Activated T-cell treated with anti-CD3 and anti-CD28 coated beads for 24 hours (primary cell): ENCODE measurements around the gene NFKB2.

Experiments
- DNase-seq: peaks from one replicate; pipeline ENCODE4 v3.0.0-alpha.2; 2020; ENCODE audit warnings: low read depth

NFKB2 gene

DNA sequence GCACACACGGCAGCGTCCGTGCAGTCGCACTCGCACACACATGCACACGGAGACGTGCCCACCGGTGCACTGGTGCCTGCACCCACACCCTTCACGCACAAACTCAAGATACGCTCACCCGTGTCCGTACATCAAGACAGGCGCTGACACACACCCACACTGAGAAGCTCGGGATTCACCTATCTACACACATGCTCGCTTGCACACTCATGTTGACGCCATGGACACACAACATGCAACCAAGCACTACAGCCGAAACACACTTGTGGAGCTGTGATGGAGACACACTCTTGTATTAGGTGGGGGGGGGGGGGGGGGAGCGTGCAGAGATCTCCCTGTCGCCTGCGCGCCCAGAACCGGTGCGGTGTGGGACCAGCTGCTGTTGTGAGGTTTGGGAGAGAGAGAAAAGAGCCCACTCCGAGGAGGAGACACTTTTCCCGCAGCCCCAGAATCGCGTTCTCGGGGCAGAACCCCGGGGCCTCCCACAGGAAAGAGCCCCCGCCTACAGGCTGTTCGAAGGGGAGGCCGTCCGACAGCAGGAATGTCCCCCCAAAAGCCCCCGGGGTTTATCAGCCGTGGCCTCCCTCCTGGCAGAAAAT, 605 bp upstream of the NFKB2 start:
- peak; percentile 40 for DNase-seq

- DNase-seq, result no peak
Measured at GRCh38 chr10:102396317-102396650, 779 bp downstream of the NFKB2 start.

DNA sequence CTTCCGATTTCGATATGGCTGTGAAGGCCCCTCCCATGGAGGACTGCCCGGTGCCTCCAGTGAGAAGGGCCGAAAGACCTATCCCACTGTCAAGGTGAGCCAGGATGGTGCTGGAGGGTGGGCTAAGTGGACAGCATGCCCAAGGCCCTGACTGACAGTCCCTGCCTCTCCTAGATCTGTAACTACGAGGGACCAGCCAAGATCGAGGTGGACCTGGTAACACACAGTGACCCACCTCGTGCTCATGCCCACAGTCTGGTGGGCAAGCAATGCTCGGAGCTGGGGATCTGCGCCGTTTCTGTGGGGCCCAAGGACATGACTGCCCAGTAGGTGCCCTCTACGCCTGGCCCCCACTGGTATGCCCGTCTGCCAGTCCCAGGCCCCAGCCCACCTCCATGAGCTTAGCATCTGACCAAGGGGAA, 1.2 kb downstream of the NFKB2 start:
- DNase-seq, result no peak

- no peak for DNase-seq
Measured at GRCh38 chr10:102397222-102398171, 2.0 kb downstream of the NFKB2 start.

DNA sequence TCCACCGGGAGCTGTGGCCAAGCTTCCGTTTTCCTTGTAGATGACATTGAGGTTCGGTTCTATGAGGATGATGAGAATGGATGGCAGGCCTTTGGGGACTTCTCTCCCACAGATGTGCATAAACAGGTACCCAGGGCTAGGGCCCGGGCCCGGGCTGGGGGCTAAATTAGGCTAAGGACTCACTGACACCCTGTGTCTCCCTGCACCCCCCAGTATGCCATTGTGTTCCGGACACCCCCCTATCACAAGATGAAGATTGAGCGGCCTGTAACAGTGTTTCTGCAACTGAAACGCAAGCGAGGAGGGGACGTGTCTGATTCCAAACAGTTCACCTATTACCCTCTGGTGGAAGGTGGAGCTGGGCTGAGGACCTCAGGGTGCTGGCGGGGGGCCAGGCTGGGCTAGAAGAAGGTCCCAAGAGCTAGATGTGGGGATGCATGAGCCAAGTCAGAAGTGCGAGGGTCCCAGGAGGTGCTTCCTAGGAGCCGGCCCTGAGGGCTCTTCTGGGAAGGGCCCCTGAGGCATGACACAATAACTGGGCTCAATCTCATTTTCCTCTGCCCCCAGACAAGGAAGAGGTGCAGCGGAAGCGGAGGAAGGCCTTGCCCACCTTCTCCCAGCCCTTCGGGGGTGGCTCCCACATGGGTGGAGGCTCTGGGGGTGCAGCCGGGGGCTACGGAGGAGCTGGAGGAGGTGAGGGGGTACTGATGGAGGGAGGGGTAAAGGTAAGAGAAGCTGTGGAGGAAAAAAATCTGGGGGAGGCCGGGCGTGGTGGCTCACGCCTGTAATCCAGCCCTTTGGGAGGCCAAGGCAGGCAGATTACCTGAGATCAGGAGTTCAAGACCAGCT, 2.9 kb downstream of the NFKB2 start:
- DNase-seq, result no peak

- DNase-seq, result peak; percentile 85
Measured at GRCh38 chr10:102399217-102400021, 3.9 kb downstream of the NFKB2 start.

DNA sequence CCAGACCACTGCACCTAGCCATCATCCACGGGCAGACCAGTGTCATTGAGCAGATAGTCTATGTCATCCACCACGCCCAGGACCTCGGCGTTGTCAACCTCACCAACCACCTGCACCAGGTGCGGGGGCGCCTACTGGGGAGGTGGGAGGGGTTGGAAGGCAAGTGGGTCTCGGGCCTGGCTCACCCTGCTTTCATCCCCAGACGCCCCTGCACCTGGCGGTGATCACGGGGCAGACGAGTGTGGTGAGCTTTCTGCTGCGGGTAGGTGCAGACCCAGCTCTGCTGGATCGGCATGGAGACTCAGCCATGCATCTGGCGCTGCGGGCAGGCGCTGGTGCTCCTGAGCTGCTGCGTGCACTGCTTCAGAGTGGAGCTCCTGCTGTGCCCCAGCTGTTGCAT, 4.6 kb downstream of the NFKB2 start:
- DNase-seq, result no peak

GRCh38 chr10:102400598-102401341, 5.3 kb downstream of the NFKB2 start:
- DNase-seq, result no peak

GRCh38 chr10:102401342-102401654, 5.8 kb downstream of the NFKB2 start:
- DNase-seq, result no peak

DNA sequence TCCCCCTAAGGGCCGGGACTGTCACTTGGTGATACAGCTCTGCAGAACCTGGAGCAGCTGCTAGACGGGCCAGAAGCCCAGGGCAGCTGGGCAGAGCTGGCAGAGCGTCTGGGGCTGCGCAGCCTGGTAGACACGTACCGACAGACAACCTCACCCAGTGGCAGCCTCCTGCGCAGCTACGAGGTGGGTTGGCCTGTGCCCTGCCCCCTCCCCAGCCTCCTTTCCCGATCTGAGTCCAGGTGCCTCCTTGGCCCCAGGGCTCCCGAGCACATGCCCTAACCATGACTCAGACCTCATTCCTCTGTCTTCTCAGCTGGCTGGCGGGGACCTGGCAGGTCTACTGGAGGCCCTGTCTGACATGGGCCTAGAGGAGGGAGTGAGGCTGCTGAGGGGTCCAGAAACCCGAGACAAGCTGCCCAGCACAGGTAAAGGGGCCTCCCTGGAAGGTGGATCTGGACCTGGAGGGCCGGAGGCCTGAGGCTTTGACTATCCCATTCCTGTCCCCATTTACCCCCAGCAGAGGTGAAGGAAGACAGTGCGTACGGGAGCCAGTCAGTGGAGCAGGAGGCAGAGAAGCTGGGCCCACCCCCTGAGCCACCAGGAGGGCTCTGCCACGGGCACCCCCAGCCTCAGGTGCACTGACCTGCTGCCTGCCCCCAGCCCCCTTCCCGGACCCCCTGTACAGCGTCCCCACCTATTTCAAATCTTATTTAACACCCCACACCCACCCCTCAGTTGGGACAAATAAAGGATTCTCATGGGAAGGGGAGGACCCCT, 6.4 kb downstream of the NFKB2 start:
- no peak for DNase-seq

DNA sequence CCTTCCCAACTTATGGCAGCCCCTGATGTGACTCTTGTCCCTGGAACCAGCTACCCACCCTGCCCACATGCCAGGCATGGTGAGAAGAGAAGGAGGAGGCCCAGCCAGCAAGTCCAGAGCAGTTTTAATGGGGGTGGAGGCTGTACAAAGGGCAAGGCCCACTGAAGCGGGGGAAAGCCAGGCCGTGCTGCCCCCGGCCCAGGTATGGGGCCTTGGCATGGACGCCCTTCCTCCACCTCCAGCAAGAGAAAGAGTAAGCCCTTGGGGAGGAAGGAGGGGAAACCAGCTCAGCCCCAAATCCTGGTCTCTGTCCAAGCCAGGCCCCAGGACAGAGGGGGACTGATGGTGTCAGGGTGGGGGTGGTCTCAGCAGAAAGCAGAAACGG, 7.0 kb downstream of the NFKB2 start:
- no peak for DNase-seq

- no peak for DNase-seq
Measured at GRCh38 chr10:102403115-102403514, 7.6 kb downstream of the NFKB2 start.

- no peak for DNase-seq
Measured at GRCh38 chr10:102404361-102405107, 9.0 kb downstream of the NFKB2 start.

- no peak for DNase-seq
Measured at GRCh38 chr10:102405108-102405571, 9.6 kb downstream of the NFKB2 start.

DNA sequence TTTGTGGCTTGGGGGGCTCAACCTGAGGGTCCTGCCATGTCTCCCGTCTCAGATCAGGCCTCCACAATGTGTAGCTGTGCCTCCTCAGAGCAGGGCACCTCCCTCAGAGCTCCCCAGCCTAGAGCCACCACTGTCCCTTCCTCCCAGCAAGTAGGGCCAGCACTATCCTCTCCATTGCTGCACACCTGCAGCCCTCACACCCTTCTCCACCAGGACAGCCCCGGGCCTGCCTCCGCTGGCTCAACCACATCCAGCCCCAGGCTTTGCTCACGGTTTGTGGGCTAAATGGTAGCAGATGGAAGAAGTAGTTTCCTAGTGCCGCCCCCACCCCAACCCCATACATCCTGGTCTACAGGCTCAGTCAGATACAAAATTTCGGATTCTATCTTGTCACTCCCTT, 10.1 kb downstream of the NFKB2 start:
- DNase-seq, result no peak

GRCh38 chr10:102406815-102407214, 11.3 kb downstream of the NFKB2 start:
- no peak for DNase-seq

DNA sequence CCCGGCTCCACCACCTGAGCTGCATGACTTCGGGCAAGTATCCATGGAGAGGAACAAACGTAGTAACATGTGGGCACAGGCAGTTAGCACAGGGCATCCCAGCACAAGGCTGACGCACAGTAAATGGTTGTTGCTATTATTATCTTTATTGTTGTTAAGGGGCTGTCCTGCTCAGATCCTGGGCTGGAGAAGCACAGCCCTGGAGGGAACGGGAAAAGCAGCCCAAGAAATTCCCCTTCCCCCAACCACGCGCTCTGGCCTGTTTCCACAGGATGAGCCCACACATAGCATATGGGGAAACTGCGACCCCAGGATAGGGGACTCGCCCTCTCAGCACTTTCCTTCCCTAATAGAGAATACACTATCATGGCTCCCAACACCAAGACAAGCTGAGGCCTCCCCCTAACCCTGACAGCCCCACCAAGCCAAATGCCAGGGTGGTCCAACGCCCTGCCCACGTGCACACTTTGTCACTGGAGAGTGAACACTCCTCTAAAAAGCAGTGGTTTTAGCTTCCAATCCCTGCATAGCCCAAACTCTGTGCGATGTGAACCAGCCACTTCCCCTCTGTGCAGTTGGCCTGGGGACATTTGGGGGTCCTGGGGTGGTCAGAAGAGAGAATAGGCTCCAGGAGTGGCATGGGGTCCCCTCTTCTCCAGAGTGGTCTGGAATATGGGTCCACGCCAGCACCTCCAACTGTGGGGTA, 12.1 kb downstream of the NFKB2 start:
- DNase-seq, result no peak

DNA sequence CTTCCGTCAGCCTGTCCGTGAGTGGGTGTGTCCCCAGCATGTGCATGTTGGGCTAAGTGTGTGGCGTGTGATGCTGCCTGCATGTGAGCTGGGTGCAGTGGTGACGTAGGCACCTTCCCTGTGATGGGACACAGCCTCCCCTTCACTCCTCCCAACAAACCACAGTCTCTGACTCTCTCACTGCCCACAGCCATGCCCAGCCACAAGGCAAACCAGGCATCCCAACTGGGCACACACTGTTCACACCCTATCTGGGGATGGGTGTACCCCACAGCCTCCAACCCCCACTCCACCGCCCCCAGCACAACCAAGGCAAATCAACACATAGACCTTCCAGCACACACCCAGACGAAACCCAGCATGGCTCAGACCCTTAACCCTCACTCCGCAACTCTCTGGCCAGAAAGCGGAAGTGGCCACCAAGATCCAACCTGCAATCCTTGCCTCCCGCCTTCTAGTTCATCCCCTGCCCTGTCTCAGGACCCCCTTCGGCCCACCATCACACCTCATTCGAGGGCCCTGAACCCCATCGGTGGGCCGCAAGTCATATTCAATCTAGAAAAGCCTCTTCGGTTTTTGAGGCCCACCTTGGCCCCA, 12.7 kb downstream of the NFKB2 start:
- DNase-seq, result no peak
